ENCODE measurements around the gene TRNP1. TPM values are rescaled to one million over a fixed set of nuclear protein-coding genes. Genes with fewer than 3 reads are reported as not detected.
A peak's percentile ranks its signal among the peaks of the same experiment; 100 is the strongest.

The TRNP1 gene
- total and polyA plus RNA-seq, 10 of the 15 experiments (the other 5 are each of a cell fraction or from before 2014, with no cell fraction given): 0.13 TPM; not detected in 9

DNA sequence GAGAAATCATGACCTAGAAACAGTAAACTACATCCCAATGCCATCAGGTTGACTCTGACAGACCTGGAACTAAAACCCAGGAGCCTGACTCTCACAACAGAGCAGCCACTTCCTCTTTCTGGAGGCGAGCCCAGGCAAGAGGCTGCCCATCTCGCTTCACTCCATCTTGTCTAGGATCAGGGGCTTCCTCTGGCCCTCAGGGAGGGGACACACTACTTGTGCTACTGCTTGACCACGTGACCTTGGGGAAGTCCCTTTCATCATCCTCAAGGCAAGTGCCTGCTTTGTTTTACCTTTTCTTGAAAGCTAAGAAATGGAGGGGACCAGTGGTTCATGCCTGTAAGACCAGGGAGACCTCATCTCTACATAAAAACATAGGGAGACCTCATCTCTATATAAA lies 21.8 kb downstream of the TRNP1 start:
- peaks cover 3 to 5% of the 10 kb centered on the region in 2 experiments; a peak in 3 of 4 replicates for H3K27me3 ChIP-seq (replicated peaks in 1 of 2; ENCODE audit: control insufficient read depth in 2 of 2, insufficient read depth in 2 of 2, low read length in 1 of 2)
- peak; percentile 96 for TF ChIP-seq SPI1 (IDR thresholded peaks at IDR 0.05; ENCODE audit: borderline replicate concordance, insufficient read depth, low read depth, low read length)
- no peak for TF ChIP-seq CHD1 (IDR thresholded peaks at IDR 0.05; ENCODE audit: low read depth, low read length)
- peak; percentile 87 for TF ChIP-seq RAD51 (IDR thresholded peaks at IDR 0.05)
- TF ChIP-seq, protein P1, sequence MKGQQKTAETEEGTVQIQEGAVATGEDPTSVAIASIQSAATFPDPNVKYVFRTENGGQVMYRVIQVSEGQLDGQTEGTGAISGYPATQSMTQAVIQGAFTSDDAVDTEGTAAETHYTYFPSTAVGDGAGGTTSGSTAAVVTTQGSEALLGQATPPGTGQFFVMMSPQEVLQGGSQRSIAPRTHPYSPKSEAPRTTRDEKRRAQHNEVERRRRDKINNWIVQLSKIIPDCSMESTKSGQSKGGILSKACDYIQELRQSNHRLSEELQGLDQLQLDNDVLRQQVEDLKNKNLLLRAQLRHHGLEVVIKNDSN (IDR thresholded peaks at IDR 0.05; ENCODE audit: borderline replicate concordance, extremely low read length, insufficient read depth, low read depth, low read length): peak; percentile 67
- WGBS (ENCODE audit: insufficient coverage, insufficient replicate concordance, low lambda C conversion rate, missing lambda C conversion rate): 0% methylated on average over 2 of the region's 3 CpGs
- intact Hi-C loops (cut with micrococcal nuclease; ENCODE audit: unreplicated experiment) (no loop called here), in situ Hi-C loops (cut with MboI) (no loop called here)
- H3K4me3 ChIP-seq: no peak overlapping the region
- SMC1A ChIA-PET (ENCODE audit: uncharacterized antibody, unreplicated experiment): no interaction called here
- no peaks in the 10 kb centered on the region for H3K79me2 ChIP-seq (ENCODE audit: control insufficient read depth, insufficient read depth, low read length)
- no peak overlapping the region for H2AFZ ChIP-seq (ENCODE audit: control insufficient read depth, low read depth, low read length)
- DNase-seq (ENCODE audit: low read depth, low spot score): no peak
- H3K9me3 ChIP-seq (replicated peaks; ENCODE audit: control insufficient read depth, insufficient read depth, low read length): no peaks in the 10 kb centered on the region
- no peaks in the 10 kb centered on the region for H4K20me1 ChIP-seq (ENCODE audit: control insufficient read depth, insufficient read depth)
- POLR2A ChIA-PET: no interaction called here
- no peak for FAIRE-seq
- H3K9ac ChIP-seq (ENCODE audit: control insufficient read depth, insufficient read depth, low read length): no peak overlapping the region
- no peak overlapping the region for H3K27ac ChIP-seq (ENCODE audit: control insufficient read depth, insufficient read depth)
- H3K4me2 ChIP-seq (ENCODE audit: control insufficient read depth, insufficient read depth): no peak overlapping the region
- ATAC-seq: peak; percentile 56
- H3K4me1 ChIP-seq (ENCODE audit: control insufficient read depth, insufficient read depth, low read length): peaks cover 3% of the 10 kb centered on the region
- RAD21 ChIA-PET (ENCODE audit: unreplicated experiment): no interaction called here
- CTCF ChIA-PET: no interaction called here
- no peaks in the 10 kb centered on the region for H3K36me3 ChIP-seq (ENCODE audit: control insufficient read depth in 2 of 2, insufficient read depth in 2 of 2, low read length in 1 of 2)
- no TSS peak for BruUV-seq (replicated peaks)

DNA sequence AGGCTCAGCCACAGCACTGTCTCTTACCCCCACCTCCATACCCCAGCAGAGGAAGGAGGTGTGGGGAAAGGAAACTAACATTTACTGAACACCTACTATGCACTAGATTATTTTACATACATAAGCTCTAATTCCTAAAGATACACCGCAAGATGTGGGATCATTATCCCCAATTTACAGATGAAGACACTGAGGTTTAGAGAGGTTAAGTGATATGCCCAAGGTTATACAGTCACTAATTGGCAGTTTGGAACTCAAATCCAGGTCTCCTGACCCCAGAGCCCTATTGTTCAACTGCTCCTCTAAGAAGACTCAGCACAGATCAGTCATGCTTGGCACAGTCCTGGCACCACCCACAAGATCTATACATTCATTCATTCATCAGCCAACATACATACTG lies 22.9 kb downstream of the TRNP1 start:
- intact Hi-C loops (cut with micrococcal nuclease; ENCODE audit: unreplicated experiment): no loop called here
- Histone ChIP-seq H3K27me3 (replicated peaks in 1 of 2; ENCODE audit: control insufficient read depth in 2 of 2, insufficient read depth in 2 of 2, low read length in 1 of 2) (peaks cover 3 to 5% of the 10 kb centered on the region in 2 experiments; a peak in 3 of 4 replicates), H3K27ac (ENCODE audit: control insufficient read depth, insufficient read depth) (no peak overlapping the region), H4K20me1 (ENCODE audit: control insufficient read depth, insufficient read depth) (no peaks in the 10 kb centered on the region), H3K4me1 (ENCODE audit: control insufficient read depth, insufficient read depth, low read length) (peaks cover 3% of the 10 kb centered on the region), H2AFZ (ENCODE audit: control insufficient read depth, low read depth, low read length) (no peak overlapping the region), H3K9ac (ENCODE audit: control insufficient read depth, insufficient read depth, low read length) (no peak overlapping the region), H3K9me3 (replicated peaks; ENCODE audit: control insufficient read depth, insufficient read depth, low read length) (no peaks in the 10 kb centered on the region), H3K36me3 (ENCODE audit: control insufficient read depth in 2 of 2, insufficient read depth in 2 of 2, low read length in 1 of 2) (no peaks in the 10 kb centered on the region), H3K4me2 (ENCODE audit: control insufficient read depth, insufficient read depth) (no peak overlapping the region), H3K4me3 (no peak overlapping the region), H3K79me2 (ENCODE audit: control insufficient read depth, insufficient read depth, low read length) (no peaks in the 10 kb centered on the region)
- TF ChIP-seq TAF1 (IDR thresholded peaks at IDR 0.05; ENCODE audit: borderline replicate concordance, low read depth, low read length): no peak
- TF ChIP-seq NRF1 (conservative IDR thresholded peaks at IDR 0.05; ENCODE audit: low read depth, low read length): no peak
- TF ChIP-seq, protein P2, sequence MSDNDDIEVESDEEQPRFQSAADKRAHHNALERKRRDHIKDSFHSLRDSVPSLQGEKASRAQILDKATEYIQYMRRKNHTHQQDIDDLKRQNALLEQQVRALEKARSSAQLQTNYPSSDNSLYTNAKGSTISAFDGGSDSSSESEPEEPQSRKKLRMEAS (IDR thresholded peaks at IDR 0.05; ENCODE audit: low read depth, low read length): no peak
- no peak for TF ChIP-seq NFXL1 (IDR thresholded peaks at IDR 0.05; ENCODE audit: borderline replicate concordance)
- TF ChIP-seq BHLHE40 (IDR thresholded peaks at IDR 0.05; ENCODE audit: borderline replicate concordance in 1 of 2, low read depth in 2 of 2, low read length in 1 of 2): no peak
- TF ChIP-seq MTA3 (IDR thresholded peaks at IDR 0.05; ENCODE audit: borderline replicate concordance, low read length): no peak
- no peak for TF ChIP-seq BRCA1 (IDR thresholded peaks at IDR 0.05; ENCODE audit: low read depth, low read length)
- ChIA-PET POLR2A (no interaction called here), SMC1A (ENCODE audit: uncharacterized antibody, unreplicated experiment) (interaction anchor here (1.1 kb wide), 1 partner anchor 10 kb away, joined by 4 read pairs; no protein-coding TSS in a partner anchor), RAD21 (ENCODE audit: unreplicated experiment) (no interaction called here), CTCF (interaction anchor here (0.8 kb wide), 2 partner anchors 48 to 53 kb away, joined by 3 read pairs; no protein-coding TSS in a partner anchor)
- BruUV-seq (replicated peaks): no TSS peak
- 100% methylated on average over 1 of the region's 1 CpG for WGBS (ENCODE audit: insufficient coverage, insufficient replicate concordance, low lambda C conversion rate, missing lambda C conversion rate)
- ATAC-seq: no peak
- DNase-seq (ENCODE audit: low read depth, low spot score): no peak
- in situ Hi-C loops (cut with MboI): no loop called here
- FAIRE-seq: no peak

All from GM12878 (cell line).